T-helper 2 cell (primary cell): ENCODE data around the gene ANKZF1.

Experiments used
- DNase-seq, 5 experiments: peaks; one replicate each; pipeline versions ENCODE4 v3.0.0 to v3.0.0-alpha.2; 2012 to 2022

The ANKZF1 gene

GRCh38 chr2:219228041-219228910 lies 1.3 kb upstream of the ANKZF1 start:
- DNase-seq, result no peak

DNA sequence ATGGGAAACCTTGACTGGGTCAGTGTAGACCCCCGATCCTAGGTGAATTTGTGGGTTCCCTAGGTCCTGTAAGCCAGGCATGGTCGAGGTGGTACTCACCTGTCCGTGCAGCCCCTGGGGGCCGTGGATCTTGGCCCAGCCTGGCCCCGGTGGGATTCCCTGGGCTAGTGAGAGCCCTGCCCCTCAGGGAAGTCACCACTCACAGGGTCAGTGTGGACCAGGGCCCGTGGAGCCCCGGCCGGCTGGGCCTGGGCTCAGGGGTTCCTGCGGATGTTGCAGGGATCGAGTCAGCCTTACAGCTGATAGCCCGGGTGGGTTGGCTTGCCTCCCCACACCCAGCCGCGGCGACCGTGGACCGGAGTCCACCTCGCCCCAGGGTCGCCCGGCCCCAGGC lies 698 bp upstream of the ANKZF1 start:
- no peak for DNase-seq

DNA sequence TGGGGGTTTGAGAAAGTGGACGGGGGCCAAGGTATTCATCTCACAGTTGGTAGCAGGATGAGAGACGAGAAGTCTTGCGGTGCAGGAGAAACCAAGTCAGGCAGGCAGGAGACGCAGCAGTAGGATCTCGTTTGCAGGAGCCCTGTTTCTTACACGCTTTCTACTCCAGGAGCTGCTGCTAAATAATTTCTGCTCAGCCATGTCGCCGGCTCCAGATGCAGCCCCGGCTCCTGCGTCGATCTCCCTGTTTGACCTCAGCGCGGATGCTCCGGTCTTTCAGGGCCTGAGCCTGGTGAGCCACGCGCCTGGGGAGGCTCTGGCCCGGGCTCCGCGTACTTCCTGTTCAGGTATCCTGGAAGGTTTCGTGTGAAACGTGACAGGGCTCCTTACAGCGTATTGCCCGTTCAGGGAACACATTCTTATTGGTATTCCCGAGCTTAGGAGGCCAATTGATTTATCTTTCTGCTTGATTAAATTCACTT lies 494 bp downstream of the ANKZF1 start:
- peak in 1 of 5 experiments; percentile 60 for DNase-seq

- no peak for DNase-seq
These were observed 4.7 kb downstream of the ANKZF1 start for GRCh38 chr2:219234331-219234730.

- DNase-seq, result no peak
These were observed 13.7 kb downstream of the ANKZF1 start for GRCh38 chr2:219243291-219243761.

GRCh38 chr2:219244789-219245147 lies 15.2 kb downstream of the ANKZF1 start:
- no peak for DNase-seq

- DNase-seq, result peak; percentile 65 to 94 (median 79)
These were observed 15.7 kb downstream of the ANKZF1 start, which contains the start of the genes GLB1L and STK16 for GRCh38 chr2:219245148-219245898. Gene GLB1L (minus strand): TSS chr2:219245444. CDS start chr2:219243573, 1,871 bp downstream. Gene STK16 (plus strand): TSS chr2:219245479. CDS start chr2:219246000, 521 bp downstream.

DNA sequence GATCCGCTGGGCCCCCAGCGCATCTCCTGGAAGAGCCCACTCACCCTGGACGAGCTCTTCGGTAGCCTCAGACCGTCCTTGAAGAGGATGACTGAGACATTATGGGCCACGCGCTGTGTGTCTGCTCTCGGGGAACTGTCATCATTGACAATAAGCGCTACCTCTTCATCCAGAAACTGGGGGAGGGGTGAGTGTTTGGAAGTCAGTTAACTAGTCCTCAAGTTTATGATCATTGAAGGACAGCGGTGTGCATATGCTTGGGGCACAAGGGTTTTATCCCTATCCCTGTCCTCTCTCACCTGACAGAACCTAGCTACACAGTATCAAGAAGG lies 16.3 kb downstream of the ANKZF1 start:
- DNase-seq, result peak in 1 of 5 experiments; percentile 51

DNA sequence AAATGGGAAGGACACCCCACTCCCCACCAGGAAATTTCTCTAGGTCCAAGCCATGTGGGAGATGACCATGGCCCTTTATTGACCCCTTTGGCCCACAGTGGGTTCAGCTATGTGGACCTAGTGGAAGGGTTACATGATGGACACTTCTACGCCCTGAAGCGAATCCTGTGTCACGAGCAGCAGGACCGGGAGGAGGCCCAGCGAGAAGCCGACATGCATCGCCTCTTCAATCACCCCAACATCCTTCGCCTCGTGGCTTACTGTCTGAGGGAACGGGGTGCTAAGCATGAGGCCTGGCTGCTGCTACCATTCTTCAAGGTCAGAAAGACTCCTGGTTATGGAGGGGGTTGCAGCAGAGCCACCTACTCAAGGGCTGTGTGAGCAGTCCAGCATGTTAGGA lies 17.0 kb downstream of the ANKZF1 start:
- no peak for DNase-seq

DNA sequence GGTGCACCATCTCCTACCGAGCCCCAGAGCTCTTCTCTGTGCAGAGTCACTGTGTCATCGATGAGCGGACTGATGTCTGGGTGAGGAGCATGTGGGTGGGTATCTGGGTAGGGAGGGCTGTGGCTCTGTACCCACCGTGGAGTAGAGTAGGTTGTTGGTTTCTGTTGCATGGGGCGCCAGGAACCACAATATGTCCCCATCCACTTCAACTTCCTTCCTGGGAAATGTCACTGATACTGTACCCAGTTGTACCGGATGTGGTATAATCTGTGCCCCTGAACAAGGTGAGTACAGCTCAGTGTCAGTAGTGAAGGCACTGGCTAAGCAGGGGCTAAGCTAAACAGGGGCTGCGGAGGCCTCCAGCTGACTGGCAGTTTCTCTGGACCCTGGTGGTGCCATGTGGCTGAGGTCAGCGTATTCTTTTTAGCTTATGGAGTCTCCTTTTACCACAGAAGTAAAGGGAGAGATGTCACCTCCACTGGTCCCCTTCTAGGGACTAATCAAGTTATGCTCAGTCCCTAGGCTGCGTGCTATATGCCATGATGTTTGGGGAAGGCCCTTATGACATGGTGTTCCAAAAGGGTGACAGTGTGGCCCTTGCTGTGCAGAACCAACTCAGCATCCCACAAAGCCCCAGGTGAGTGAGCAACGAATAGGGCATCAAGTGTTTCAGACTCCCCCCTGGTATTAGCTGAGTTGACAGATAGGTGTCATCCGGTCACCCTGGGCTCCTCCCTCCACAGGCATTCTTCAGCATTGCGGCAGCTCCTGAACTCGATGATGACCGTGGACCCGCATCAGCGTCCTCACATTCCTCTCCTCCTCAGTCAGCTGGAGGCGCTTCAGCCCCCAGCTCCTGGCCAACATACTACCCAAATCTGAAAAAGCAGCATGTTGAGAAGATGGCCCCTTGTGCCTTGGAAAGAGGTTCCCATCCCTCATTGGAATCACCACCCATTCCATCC lies 18.4 kb downstream of the ANKZF1 start:
- peak in 4 of 5 experiments; percentile 48 to 98 (median 69) for DNase-seq

GRCh38 chr2:219248845-219249202 lies 19.2 kb downstream of the ANKZF1 start:
- no peak for DNase-seq

- DNase-seq, result peak in 3 of 5 experiments; percentile 31 to 89 (median 58)
These were observed 19.8 kb downstream of the ANKZF1 start for GRCh38 chr2:219249203-219249980.

GRCh38 chr2:219250049-219250781 lies 20.6 kb downstream of the ANKZF1 start:
- peak in 1 of 5 experiments; percentile 59 for DNase-seq

- DNase-seq, result no peak
These were observed 22.1 kb downstream of the ANKZF1 start for GRCh38 chr2:219251656-219252055.

DNA sequence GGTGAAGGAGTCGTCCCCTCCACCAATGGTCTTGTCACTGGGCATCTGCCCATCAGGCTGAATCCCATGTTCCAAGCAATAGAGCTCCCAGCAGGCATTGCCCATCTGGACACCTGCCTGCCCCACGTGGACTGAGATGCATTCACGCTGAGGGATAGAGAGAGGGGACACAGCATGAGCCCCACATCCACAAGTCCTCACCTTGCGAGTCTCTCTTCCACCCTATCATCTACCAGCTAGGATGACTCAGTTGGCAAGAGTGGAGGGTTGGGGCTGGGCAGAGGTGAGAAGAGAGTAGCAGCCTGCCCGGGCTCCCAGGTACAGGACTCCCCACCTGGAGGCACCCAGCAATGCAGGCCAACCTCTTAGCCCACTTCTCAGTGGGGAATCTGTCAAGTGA lies 22.5 kb downstream of the ANKZF1 start:
- peak in 1 of 5 experiments; percentile 57 for DNase-seq

DNA sequence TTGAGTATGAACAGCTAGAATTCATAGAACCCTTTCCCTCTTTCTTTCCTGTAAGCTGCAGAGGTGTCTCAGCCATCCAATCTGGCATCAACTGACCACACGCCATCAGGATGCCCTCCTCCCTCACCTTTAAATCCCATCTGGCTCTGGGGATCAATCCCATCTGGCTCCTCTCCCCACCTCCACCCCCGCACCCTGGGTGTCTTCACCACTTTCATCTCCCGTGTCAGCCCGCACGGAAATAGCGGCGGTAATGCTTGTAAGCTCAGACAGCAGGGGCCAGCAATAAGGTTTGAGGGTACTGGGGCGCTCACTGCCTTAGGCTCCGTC lies 22.9 kb downstream of the ANKZF1 start:
- DNase-seq, result no peak

DNA sequence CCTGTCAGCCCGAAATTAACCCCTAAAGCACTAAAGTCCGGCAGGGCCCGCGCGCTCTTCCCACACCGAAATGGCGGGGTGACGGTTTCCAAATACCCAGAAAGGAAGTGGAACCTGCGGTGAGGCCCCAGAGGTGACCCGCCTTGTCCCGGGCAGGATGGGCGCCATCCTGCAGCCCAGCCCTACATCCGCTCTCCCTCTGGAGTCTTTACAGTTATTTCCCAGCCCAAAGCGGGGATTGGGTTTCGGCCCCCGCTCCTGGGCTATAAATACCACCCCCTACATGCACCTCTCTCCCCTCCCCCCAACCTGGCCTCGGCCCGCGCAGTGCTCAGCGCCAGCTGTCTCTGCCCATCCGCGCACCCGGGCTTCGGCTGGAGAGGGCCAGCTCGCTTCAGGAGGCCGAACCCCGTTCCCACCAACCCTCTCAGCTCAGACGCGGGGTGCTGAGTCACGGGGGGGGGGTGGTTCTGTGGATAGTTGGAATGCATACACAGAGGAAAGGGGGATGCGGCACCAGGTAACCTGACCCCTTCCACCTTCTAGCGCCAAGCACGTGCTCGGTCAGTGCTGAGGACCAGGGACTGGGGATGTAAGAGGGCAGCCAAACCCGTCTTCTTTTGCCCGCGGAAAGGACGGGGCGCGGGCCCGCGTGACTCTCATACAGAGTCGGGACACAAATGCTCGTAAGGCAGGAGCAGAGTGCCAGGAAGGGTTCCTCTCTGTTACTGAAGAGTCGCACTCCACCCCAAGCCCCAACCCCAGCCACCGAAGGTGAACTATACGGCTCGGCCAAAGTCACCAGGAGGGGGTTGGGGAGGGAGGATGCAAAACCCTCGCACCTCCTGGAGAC lies 23.5 kb downstream of the ANKZF1 start, which contains the start of gene TUBA4B:
Gene TUBA4B (plus strand): TSS at position 344 of the 853 bp plus-strand sequence. CDS start 165 bp downstream, at position 509.
- DNase-seq, result peak in 3 of 5 experiments; percentile 26 to 83 (median 49)

- DNase-seq, result peak; percentile 82 to 92 (median 89)
These were observed 24.4 kb downstream of the ANKZF1 start, which contains the start of gene TUBA4A for GRCh38 chr2:219253753-219254589. Gene TUBA4A (minus strand): TSS chr2:219253918. CDS start chr2:219253858, 60 bp downstream.
